GM23248 (cell line): ENCODE measurements around the gene GTF2IRD1.

Experiments used
- EZH2 ChIP-seq: fragments of 200-600 bp; sonication (generic); IDR thresholded peaks from 2 replicates; pipeline ENCODE4 v1.6.1; 2018; ENCODE audit warnings: antibody characterized with exemption, mild to moderate bottlenecking; ENCODE audit not compliant: insufficient read depth, poor library complexity, severe bottlenecking
- EZH2phosphoT487 ChIP-seq: fragments of 200-600 bp; sonication (generic); IDR thresholded peaks from 2 replicates; pipeline ENCODE4 v1.6.1; 2018; ENCODE audit warnings: antibody characterized with exemption, moderate library complexity, mild to moderate bottlenecking, low read depth; ENCODE audit not compliant: insufficient read depth

DNA sequence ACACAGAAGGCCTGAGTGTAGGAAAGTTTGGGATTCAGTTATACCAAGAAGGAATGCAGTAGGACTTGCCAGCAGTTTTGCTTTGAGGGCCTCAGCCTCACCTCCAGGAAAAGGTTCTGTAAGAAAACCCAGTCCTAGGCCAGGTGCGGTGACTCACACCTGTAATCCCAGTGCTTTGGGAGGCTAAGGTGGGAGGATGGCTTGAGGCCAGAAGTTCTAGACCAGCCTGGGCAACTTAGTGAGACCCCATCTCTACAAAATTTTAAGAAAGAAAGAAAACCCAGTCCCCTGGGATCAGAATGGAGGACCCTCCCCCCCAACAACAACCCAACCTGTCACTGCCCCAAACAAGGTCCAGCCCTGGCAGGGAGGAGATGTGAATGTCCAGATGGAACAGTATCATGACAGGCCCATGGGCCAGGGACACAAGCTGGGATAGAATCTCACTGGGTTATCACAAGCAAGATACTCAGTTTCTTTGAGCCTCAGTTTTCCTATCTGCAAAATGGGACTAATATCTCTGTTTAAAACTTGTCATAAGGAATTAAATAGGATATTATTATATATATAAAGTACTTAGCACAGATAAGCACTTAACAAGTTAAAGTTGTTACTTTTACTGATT, 68.7 kb downstream of the GTF2IRD1 start:
- TF ChIP-seq EZH2: no peak
- TF ChIP-seq EZH2phosphoT487: no peak
